CD8-positive, alpha-beta memory T cell (primary cell): ENCODE data around the gene DMP1. TPM values are rescaled to one million over a fixed set of nuclear protein-coding genes. Genes with fewer than 3 reads are reported as not detected.
A peak's percentile ranks its signal among the peaks of the same experiment; 100 is the strongest.

Source experiments
- CTCF ChIA-PET: fragments of 350-600 bp; sonication (Branson Sonifier 250); formaldehyde crosslinking; loops from one replicate; lab custom pipeline; 2021; ENCODE audit warnings: antibody characterized with exemption; lab: Charles Lee
- POLR2A ChIA-PET: fragments of 350-600 bp; sonication (Branson Sonifier 250); formaldehyde crosslinking; loops from one replicate; lab custom pipeline; 2021; ENCODE audit warnings: antibody characterized with exemption; lab: Charles Lee
- DNase-seq, 5 donors: peaks; one replicate each; pipeline versions ENCODE4 v3.0.0 to v3.0.0-alpha.2; 2020 to 2022; ENCODE audit warnings: mixed read lengths in 1 of 5
- H3K27ac ChIP-seq: one replicate; pipeline ENCODE4 v1.7.0; 2013; ENCODE audit warnings: low read depth, mild to moderate bottlenecking, low read length, moderate library complexity
- H3K27me3 ChIP-seq: 2 replicates; pipeline ENCODE4 v1.7.0; 2013; ENCODE audit warnings: low read length, mild to moderate bottlenecking; ENCODE audit not compliant: insufficient read depth, poor library complexity, severe bottlenecking
- H3K36me3 ChIP-seq: 2 replicates; pipeline ENCODE4 v1.7.0; 2013; ENCODE audit warnings: mild to moderate bottlenecking, low read length, moderate library complexity; ENCODE audit not compliant: insufficient read depth
- H3K4me1 ChIP-seq: 2 replicates; pipeline ENCODE4 v1.7.0; 2013; ENCODE audit warnings: mild to moderate bottlenecking, low read length, moderate library complexity; ENCODE audit not compliant: insufficient read depth
- H3K4me3 ChIP-seq: 2 replicates; pipeline ENCODE4 v1.7.0; 2013; ENCODE audit warnings: mild to moderate bottlenecking, low read length
- H3K9me3 ChIP-seq: 2 replicates; pipeline ENCODE4 v1.7.0; 2013; ENCODE audit warnings: mild to moderate bottlenecking, low read length
- H3K27ac Mint-ChIP-seq, 8 donors: one replicate each; pipeline ENCODE4 v1.8.0; 2020 to 2021; ENCODE audit warnings: mixed read lengths in 8 of 8, mild to moderate bottlenecking in 6 of 8, inconsistent platforms in 3 of 8, moderate library complexity in 3 of 8
- H3K27me3 Mint-ChIP-seq, 2 donors: one replicate each; pipeline ENCODE4 v1.8.0; 2020 to 2021; ENCODE audit warnings: mixed read lengths in 2 of 2, mild to moderate bottlenecking in 1 of 2, moderate library complexity in 1 of 2
- H3K36me3 Mint-ChIP-seq, 3 donors: one replicate each; pipeline ENCODE4 v1.8.0; 2020 to 2021; ENCODE audit warnings: mixed read lengths in 3 of 3, inconsistent platforms in 1 of 3, mild to moderate bottlenecking in 1 of 3
- H3K4me1 Mint-ChIP-seq, 3 donors: one replicate each; pipeline ENCODE4 v1.8.0; 2020 to 2021; ENCODE audit warnings: mixed read lengths in 3 of 3, inconsistent platforms in 1 of 3, mild to moderate bottlenecking in 1 of 3
- H3K4me3 Mint-ChIP-seq, 7 donors: one replicate each; pipeline ENCODE4 v1.8.0; 2020 to 2021; ENCODE audit warnings: mixed read lengths in 7 of 7, mild to moderate bottlenecking in 6 of 7, moderate library complexity in 4 of 7, inconsistent platforms in 2 of 7
- H3K9me3 Mint-ChIP-seq, 5 donors: one replicate each; pipeline ENCODE4 v1.8.0; 2020 to 2022; ENCODE audit warnings: mixed read lengths in 5 of 5, mild to moderate bottlenecking in 3 of 5, moderate library complexity in 2 of 5, inconsistent platforms in 1 of 5
- polyA plus RNA-seq: library from polyadenylated mRNA; unstranded; fragments of 300-500 nt; fragmentation: Illumina TruSeq; gene quantifications from one replicate; pipeline ENCODE4 v1.2.3, GENCODE V29; 2021
- total RNA-seq, 2 experiments: library from RNA; stranded (reverse); gene quantifications; one replicate each; pipeline ENCODE4 v1.2.3, GENCODE V29; 2021

The DMP1 gene
- total and polyA plus RNA-seq, 3 experiments from 2014 or later = not detected

DNA sequence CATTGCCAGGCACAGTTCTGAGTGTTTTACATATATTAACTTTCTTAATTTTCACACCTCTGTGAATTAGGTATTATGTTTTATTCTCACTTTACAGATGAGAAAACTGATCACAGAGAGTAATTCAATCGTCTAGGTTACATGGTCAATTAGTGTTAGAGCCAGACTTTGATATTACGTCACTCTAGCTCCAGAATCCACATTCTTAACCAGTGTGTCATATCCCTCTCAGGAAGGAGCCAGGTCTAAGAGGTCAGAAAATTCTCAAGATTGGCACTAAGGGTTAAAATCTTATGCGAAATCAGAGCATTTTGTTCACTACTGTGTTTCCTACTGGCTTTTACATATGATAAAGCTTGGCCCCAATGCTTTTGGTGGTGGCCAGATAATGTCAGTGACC, 7.4 kb downstream of the DMP1 start:
- no peak overlapping the region for H3K27ac Mint-ChIP-seq
- no peak overlapping the region for H3K4me3 Mint-ChIP-seq
- Histone ChIP-seq H3K27me3 (no peaks in the 10 kb centered on the region), H3K9me3 (no peaks in the 10 kb centered on the region), H3K36me3 (no peaks in the 10 kb centered on the region), H3K27ac (no peak overlapping the region), H3K4me3 (no peak overlapping the region), H3K4me1 (no peaks in the 10 kb centered on the region)
- no peak for DNase-seq
- H3K36me3 Mint-ChIP-seq = no peaks in the 10 kb centered on the region
- peaks cover 7 to 23% of the 10 kb centered on the region in 2 donors for H3K27me3 Mint-ChIP-seq
- H3K9me3 Mint-ChIP-seq = no peaks in the 10 kb centered on the region
- ChIA-PET CTCF (no interaction called here), POLR2A (no interaction called here)
- H3K4me1 Mint-ChIP-seq = no peaks in the 10 kb centered on the region

DNA sequence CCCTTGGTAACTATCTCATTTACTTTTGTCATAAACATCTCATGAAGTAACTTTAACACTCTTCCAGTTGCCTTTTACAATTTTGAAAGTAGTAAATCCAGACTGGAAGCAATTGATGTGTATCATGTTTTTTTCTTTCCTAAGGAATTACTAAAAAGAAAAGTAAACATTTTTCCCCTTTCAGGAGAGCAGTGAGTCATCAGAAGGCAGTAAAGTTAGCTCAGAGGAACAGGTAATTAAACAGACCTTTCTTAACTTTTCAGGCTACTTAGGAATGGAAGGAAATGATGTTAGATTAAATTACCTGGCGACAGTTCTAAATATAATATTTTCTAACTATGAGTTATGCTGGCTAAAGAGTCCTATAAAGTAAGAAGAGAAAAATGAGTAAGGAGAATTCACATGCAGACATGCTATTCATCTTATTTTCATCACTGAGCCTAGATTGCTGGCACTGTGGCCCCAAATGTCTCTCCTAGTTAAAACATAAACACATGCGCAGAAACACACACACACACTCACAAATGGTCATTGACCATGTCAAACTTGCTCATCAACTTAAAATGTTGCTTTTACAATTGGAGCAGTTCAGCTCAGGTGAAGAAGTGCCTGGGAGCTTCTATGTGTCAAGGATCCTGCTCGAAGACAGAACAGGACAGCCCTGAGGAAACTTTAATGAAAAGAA, 9.3 kb downstream of the DMP1 start:
- Mint-ChIP-seq H3K9me3 (no peaks in the 10 kb centered on the region), H3K27me3 (peaks cover 7 to 25% of the 10 kb centered on the region in 2 donors), H3K27ac (no peak overlapping the region), H3K4me1 (no peaks in the 10 kb centered on the region), H3K4me3 (no peak overlapping the region), H3K36me3 (no peaks in the 10 kb centered on the region)
- no peak overlapping the region for H3K4me3 ChIP-seq
- H3K27me3 ChIP-seq = no peaks in the 10 kb centered on the region
- no peaks in the 10 kb centered on the region for H3K4me1 ChIP-seq
- CTCF ChIA-PET = no interaction called here
- H3K27ac ChIP-seq = no peak overlapping the region
- no peaks in the 10 kb centered on the region for H3K9me3 ChIP-seq
- H3K36me3 ChIP-seq = no peaks in the 10 kb centered on the region
- POLR2A ChIA-PET = no interaction called here
- no peak for DNase-seq

DNA sequence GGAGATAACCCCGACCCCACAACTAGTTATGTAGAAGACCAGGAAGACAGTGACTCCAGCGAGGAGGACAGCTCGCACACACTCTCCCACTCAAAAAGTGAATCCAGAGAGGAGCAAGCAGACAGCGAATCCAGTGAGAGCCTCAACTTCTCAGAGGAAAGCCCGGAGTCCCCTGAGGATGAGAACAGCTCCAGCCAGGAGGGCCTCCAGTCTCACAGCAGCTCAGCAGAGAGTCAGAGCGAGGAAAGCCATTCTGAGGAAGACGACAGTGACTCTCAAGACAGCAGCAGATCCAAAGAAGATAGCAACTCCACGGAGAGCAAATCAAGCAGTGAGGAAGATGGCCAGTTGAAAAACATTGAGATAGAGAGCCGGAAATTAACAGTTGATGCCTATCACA, 12.8 kb downstream of the DMP1 start:
- Histone ChIP-seq H3K27ac (no peak overlapping the region), H3K36me3 (no peaks in the 10 kb centered on the region), H3K27me3 (no peaks in the 10 kb centered on the region), H3K9me3 (no peaks in the 10 kb centered on the region), H3K4me1 (no peaks in the 10 kb centered on the region), H3K4me3 (no peak overlapping the region)
- no peaks in the 10 kb centered on the region for H3K36me3 Mint-ChIP-seq
- H3K27ac Mint-ChIP-seq = no peak overlapping the region
- CTCF ChIA-PET = no interaction called here
- H3K27me3 Mint-ChIP-seq = peaks cover 7 to 31% of the 10 kb centered on the region in 2 donors
- no peak for DNase-seq
- POLR2A ChIA-PET = no interaction called here
- no peaks in the 10 kb centered on the region for H3K4me1 Mint-ChIP-seq
- no peak overlapping the region for H3K4me3 Mint-ChIP-seq
- no peaks in the 10 kb centered on the region for H3K9me3 Mint-ChIP-seq

- peaks cover 0 to 2% (median 0%) of the 10 kb centered on the region in 3 donors for H3K36me3 Mint-ChIP-seq
- POLR2A ChIA-PET = no interaction called here
These were observed 19.3 kb downstream of the DMP1 start for GRCh38 chr4:87669373-87669772.

GRCh38 chr4:87677731-87678130, 27.7 kb downstream of the DMP1 start:
- Histone ChIP-seq H3K27me3 (no peaks in the 10 kb centered on the region), H3K4me1 (no peaks in the 10 kb centered on the region), H3K27ac (no peak overlapping the region), H3K36me3 (no peaks in the 10 kb centered on the region), H3K9me3 (no peaks in the 10 kb centered on the region), H3K4me3 (no peak overlapping the region)
- H3K27ac Mint-ChIP-seq = no peak overlapping the region
- no peak overlapping the region for H3K4me3 Mint-ChIP-seq
- POLR2A ChIA-PET = no interaction called here
- no peaks in the 10 kb centered on the region for H3K4me1 Mint-ChIP-seq
- H3K27me3 Mint-ChIP-seq = peaks cover 3 to 11% of the 10 kb centered on the region in 2 donors
- peaks cover 3 to 11% (median 10%) of the 10 kb centered on the region in 5 donors for H3K9me3 Mint-ChIP-seq
- H3K36me3 Mint-ChIP-seq = peaks cover 0 to 3% (median 0%) of the 10 kb centered on the region in 3 donors
- DNase-seq = no peak
- CTCF ChIA-PET = no interaction called here

More at GRCh38 chr4:87669373-87669772, 19.3 kb downstream of the DMP1 start:
- Mint-ChIP-seq H3K9me3 (peaks cover 5 to 18% (median 13%) of the 10 kb centered on the region in 5 donors), H3K4me3 (no peak overlapping the region), H3K27ac (no peak overlapping the region), H3K27me3 (peaks cover 9 to 20% of the 10 kb centered on the region in 2 donors), H3K4me1 (no peaks in the 10 kb centered on the region)
- no peak for DNase-seq
- Histone ChIP-seq H3K36me3 (no peaks in the 10 kb centered on the region), H3K27ac (no peak overlapping the region), H3K9me3 (no peaks in the 10 kb centered on the region), H3K4me1 (no peaks in the 10 kb centered on the region), H3K27me3 (no peaks in the 10 kb centered on the region), H3K4me3 (no peak overlapping the region)
- CTCF ChIA-PET = no interaction called here

DNA sequence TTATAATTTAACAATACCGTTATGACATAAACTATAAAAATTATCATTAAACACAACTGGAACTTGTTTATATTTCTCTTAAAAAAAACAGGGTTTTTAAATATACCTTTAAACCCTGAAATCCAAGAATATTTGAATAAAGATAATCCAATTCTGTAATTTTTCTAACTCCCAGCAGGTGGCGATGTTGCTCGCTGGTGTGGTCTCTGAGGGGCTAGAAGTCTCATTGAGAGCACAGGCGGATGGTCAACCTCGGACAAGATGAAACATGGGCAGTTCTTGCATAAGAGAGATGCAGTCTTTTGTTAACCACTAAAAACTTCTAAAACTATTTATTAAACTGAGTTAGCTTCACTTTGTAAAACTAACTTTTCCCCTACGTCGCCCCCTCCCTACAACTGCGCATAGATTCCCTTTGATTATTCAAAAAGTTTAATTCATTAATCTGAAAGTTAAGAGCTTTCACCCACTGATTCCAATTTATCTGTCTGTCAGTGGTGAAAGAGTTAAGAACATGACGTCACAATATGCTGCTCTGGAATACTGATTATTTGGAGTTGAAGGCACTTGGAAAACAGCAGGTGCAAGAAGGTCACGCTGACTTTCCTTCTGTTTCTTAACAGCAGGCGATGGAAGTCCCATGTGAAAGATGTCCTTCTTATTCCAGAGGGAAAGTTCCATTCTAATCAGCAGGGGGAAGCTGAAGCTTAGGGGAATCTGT, 29.5 kb downstream of the DMP1 start:
- H3K4me1 Mint-ChIP-seq = no peaks in the 10 kb centered on the region
- ChIA-PET CTCF (interaction anchor here (1.0 to 1.4 kb wide), 3 partner anchors 13 to 533 kb away, joined by 3 to 6 read pairs (median 3); no protein-coding TSS in a partner anchor), POLR2A (no interaction called here)
- peaks cover under 1 to 4% (median 3%) of the 10 kb centered on the region in 5 donors for H3K9me3 Mint-ChIP-seq
- H3K27ac Mint-ChIP-seq = no peak overlapping the region
- H3K27me3 Mint-ChIP-seq = peaks cover 1 to 6% of the 10 kb centered on the region in 2 donors
- Histone ChIP-seq H3K4me1 (no peaks in the 10 kb centered on the region), H3K36me3 (no peaks in the 10 kb centered on the region), H3K27ac (no peak overlapping the region), H3K9me3 (no peaks in the 10 kb centered on the region), H3K4me3 (no peak overlapping the region), H3K27me3 (no peaks in the 10 kb centered on the region)
- DNase-seq = peak in 3 of 5 donors; percentile 3 to 15 (median 3)
- no peaks in the 10 kb centered on the region for H3K36me3 Mint-ChIP-seq
- H3K4me3 Mint-ChIP-seq = no peak overlapping the region

- no peaks in the 10 kb centered on the region for H3K4me1 ChIP-seq
- H3K27ac ChIP-seq = no peak overlapping the region
- H3K9me3 Mint-ChIP-seq = no peaks in the 10 kb centered on the region
- no peak for DNase-seq
- no peak overlapping the region for H3K27ac Mint-ChIP-seq
- no peak overlapping the region for H3K4me3 ChIP-seq
- H3K27me3 Mint-ChIP-seq = no peaks in the 10 kb centered on the region
- CTCF ChIA-PET = interaction anchor here (1.0 to 1.4 kb wide), 3 partner anchors 12 to 532 kb away, joined by 3 to 6 read pairs (median 3); no protein-coding TSS in a partner anchor
- no peaks in the 10 kb centered on the region for H3K4me1 Mint-ChIP-seq
- POLR2A ChIA-PET = no interaction called here
- H3K27me3 ChIP-seq = no peaks in the 10 kb centered on the region
- H3K9me3 ChIP-seq = no peaks in the 10 kb centered on the region
- no peaks in the 10 kb centered on the region for H3K36me3 Mint-ChIP-seq
- H3K36me3 ChIP-seq = no peaks in the 10 kb centered on the region
- H3K4me3 Mint-ChIP-seq = no peak overlapping the region
These were observed 30.2 kb downstream of the DMP1 start for GRCh38 chr4:87680271-87680670.

DNA sequence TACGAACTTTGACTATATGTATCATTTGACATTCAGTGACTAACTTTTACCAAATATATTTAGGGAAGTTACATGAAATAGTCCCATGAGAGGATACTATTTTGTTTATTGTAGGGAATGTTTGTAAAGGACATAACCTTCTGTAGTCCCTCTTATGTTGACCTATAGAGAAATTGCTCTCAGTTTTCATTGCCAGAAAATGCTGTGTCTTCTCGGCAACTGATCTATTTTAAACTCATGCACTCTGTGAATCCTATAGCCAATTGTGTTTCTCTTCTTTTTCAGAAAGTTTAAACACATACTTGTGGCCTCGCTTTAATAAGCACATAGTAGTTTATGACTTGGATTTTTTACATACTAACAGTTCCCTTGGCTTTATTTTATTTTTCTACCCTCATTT, 38.2 kb downstream of the DMP1 start:
- no peaks in the 10 kb centered on the region for H3K4me1 ChIP-seq
- no peaks in the 10 kb centered on the region for H3K9me3 ChIP-seq
- H3K4me3 Mint-ChIP-seq = no peak overlapping the region
- H3K4me3 ChIP-seq = no peak overlapping the region
- peaks cover 0 to 10% (median 1%) of the 10 kb centered on the region in 3 donors for H3K36me3 Mint-ChIP-seq
- no peaks in the 10 kb centered on the region for H3K4me1 Mint-ChIP-seq
- no peaks in the 10 kb centered on the region for H3K36me3 ChIP-seq
- H3K27me3 ChIP-seq = no peaks in the 10 kb centered on the region
- POLR2A ChIA-PET = no interaction called here
- no peak overlapping the region for H3K27ac Mint-ChIP-seq
- peaks cover 8 to 26% of the 10 kb centered on the region in 2 donors for H3K27me3 Mint-ChIP-seq
- no peak overlapping the region for H3K27ac ChIP-seq
- no peak for DNase-seq
- CTCF ChIA-PET = no interaction called here
- peaks cover 10 to 19% (median 15%) of the 10 kb centered on the region in 5 donors for H3K9me3 Mint-ChIP-seq
